CD4-positive, alpha-beta T cell treated with Interleukin-6 for 4 hours (primary cell): ENCODE data around the gene CRIP1.

Experiments
- DNase-seq: peaks from one replicate; pipeline ENCODE4 v3.0.0-alpha.2; 2020; ENCODE audit warnings: mixed read lengths

Gene CRIP1

DNA sequence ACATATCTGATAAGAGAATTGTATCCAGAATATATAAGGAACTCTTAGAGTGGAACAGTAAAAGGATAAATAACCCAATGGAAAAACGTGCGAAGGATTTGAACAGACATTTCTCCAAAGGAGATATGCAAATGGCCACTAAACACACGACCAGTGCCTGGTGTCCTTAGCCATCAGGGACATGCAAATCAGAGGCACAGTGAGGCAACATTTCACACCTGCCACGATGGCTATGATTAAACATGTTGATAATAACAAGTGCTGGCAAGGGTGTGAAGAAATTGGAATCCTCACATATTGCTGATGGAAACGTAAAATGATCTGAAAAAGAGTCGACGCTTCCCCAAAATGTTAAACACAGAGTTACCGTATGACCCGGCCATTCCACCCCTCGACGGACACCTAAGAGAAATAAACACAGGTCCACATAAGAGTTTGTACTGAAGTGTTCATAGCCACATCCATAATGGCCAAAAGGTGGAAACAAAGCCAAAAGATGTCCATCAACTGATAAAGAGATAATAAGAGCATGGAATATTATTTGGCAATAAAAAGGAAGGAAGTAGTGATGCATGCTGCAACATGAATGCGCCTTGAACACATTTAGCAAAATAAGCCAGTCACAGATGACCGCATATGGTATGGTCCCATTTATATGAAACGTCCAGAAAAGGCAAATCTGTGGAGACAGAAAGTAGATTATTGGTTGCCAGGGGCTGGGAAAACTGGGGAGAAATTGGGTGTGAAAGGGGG lies 33.4 kb downstream of the CRIP1 start:
- no peak for DNase-seq

DNA sequence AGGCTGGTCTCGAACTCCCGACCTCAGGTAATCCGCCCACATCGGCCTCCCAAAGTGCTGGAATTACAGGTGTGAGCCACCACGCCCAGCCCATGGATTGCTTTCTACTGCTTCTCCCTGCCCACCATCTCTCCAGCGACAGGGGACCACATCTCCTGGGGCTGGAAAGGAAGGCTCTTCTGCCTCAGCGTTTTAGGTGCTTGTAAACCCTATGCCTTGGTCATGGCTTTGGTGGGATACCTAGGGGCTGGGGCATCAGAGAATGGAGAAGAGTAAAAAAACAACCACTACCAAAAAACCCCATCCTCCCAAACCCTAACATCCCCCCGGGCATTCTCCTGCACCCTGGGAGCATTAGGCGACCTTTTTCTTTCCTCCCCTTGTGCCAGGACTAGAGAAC lies 38.6 kb downstream of the CRIP1 start:
- no peak for DNase-seq

GRCh38 chr14:105525861-105526775 lies 39.4 kb downstream of the CRIP1 start, which contains the start of gene TMEM121:
Gene TMEM121 (plus strand): TSS chr14:105526583. CDS start chr14:105528835, 2,252 bp downstream.
- DNase-seq: peak; percentile 44

DNA sequence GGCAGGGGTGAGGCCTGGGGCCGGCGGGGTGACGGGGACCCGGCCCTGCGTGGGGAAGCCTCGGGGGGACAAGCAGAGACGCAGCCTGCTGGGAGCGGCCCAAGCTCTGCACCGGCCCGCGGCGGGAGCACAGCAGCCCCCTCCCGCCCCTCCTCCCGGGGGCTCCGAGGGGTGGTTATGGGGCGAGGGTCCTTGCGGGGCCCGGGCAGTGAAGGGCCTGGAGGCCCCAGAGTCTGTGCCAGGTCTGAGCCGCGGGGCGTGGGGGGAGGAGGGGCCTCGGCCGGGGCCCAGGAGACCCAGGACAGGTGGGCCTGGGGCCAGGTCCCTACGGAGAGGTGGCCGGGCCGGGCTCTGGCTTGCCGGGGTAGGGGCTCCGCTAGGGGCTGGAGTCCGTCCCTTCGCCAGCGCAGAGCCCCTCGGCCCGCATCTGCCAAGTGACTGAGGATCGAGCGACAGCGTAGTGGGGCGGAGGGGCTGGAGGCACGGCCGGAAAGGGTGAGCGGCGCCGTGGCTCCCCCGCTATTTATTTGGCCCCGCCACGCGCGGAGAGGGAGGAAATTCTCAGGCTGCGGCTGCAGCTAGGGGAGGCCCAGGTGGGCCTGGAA lies 40.2 kb downstream of the CRIP1 start:
- peak; percentile 9 for DNase-seq

DNA sequence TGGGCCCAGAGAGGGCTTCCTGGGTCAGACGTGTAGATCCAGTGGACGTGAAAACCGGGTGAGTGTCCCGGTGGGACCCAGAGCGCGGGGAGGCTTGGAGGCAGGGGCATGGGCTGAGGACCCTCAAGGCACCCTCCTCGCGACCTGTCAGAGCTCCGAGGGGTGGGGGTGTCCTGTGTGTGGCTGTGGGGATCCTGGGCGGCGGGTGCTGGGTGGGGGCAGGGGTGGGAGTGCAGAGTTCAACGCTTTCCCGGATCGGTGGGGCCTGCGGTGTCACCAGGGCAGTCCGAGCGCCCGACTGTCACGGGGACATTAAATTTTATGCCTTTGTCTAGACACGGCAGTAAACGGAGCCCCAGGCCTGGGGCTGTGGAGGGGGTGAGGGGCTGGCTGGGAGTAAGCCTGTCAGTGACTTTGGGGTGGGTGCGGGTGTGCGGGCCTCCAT lies 40.7 kb downstream of the CRIP1 start:
- DNase-seq: no peak

- DNase-seq: peak; percentile 83
These were observed 41.3 kb downstream of the CRIP1 start for GRCh38 chr14:105527826-105528585.

- peak; percentile 15 for DNase-seq
These were observed 42.1 kb downstream of the CRIP1 start for GRCh38 chr14:105528586-105529318.

DNA sequence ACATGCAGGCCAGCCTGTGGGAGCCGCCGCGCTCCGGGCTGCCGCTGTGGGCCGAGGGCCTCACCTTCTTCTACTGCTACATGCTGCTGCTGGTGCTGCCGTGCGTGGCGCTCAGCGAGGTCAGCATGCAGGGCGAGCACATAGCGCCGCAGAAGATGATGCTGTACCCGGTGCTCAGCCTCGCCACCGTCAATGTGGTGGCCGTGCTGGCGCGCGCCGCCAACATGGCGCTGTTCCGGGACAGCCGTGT lies 42.6 kb downstream of the CRIP1 start:
- no peak for DNase-seq

GRCh38 chr14:105529569-105530284 lies 43.0 kb downstream of the CRIP1 start:
- peak; percentile 44 for DNase-seq

GRCh38 chr14:105530285-105531087 lies 43.8 kb downstream of the CRIP1 start:
- no peak for DNase-seq

- no peak for DNase-seq
These were observed 44.6 kb downstream of the CRIP1 start for GRCh38 chr14:105531088-105531893.

DNA sequence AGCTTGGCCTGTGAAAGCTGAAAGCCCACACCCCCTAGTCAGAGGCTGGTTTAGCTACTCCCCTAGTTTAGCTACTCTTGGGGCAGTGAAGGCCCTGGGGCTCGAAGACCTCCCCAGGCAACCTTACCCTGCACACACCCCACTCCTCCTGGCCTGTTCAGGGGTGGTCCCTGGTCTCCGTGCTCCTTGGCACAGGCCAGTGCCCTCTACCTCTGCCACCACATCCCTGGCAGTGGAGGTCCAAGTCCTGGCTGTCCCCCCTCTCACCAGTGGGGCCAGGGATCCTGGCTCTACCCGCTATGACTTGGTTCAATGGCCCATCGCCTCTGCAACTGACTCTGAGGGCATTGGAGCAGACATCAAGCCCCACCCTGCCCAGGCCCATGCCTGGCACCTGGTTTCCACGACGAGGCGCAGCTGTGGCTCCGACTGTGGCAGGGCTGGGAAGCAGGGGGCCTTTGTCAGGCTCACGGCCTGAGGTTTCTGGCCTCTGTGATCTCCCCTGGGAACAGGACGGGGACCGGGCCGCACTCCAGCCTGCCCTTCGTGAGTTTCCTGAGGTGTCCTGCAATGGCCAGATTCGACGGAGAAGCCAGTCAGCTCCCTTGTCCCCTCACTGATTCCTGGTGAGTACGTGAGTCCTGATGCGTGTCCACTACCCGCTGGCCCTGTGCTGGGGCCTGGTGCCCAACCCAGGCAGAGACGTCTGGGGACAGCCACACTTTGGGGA lies 45.4 kb downstream of the CRIP1 start:
- DNase-seq: no peak

DNA sequence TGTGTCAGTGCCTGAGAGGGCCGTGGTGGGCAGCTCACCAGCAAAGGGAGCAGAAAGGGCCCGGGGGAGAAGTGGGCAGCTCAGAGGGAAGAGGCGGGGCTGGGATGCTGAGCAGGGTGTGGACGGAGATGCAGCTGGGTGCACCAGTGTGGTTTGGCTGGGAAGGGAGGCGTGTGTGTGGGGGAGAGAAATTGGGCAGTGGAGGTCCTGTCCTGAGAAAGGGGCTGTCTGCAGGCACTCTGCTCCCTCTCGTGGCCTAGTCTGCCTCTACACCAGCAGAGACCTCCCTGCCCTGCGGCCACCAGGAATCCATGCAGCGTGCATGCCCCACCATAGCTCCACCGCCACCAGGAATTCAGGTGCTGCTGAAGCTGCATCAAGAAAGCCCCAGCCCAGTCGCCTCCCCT lies 46.1 kb downstream of the CRIP1 start:
- no peak for DNase-seq

DNA sequence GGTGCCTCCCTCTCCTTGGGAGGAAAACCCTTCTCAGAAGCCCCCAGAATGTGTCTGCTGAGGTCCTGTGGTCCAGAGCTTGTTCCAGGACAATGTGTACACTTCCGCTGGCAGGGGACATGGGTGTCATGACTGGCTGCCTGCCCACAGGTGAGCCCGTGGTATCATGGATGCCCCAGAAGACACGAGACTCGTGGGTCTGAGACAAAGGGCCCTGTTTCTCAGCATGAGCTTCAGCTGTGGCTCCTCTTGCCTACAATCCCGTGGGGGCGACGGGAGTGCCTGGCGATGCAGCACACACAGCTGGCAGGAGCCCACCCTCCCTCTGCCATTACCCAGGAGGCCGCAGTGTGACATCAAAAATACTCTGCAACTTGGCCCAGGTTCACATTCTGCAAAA lies 46.7 kb downstream of the CRIP1 start:
- DNase-seq: no peak

- no peak for DNase-seq
These were observed 47.3 kb downstream of the CRIP1 start for GRCh38 chr14:105533811-105534498.

DNA sequence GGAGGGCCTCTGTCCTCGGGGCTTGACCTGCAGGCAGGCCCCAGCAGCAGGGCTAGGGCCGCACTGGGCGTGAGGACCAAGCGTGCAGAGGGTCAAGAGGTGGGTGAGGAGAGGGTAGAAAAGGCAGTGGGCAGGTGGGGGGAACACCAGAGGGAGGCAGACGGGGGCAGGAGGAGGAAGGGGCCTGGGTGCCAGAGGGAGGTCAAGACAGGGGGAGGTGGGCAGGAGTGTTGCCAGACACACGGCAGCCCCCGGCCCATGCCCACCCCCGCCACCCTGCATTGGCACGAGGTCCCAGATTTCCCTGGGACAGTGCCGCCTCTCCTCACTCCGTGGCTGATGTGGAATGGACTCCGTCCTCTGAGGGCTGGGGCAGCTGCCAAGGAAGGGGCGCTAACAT lies 47.9 kb downstream of the CRIP1 start:
- no peak for DNase-seq

- no peak for DNase-seq
These were observed 49.4 kb downstream of the CRIP1 start for GRCh38 chr14:105536051-105536450.
